ENCODE measurements around the gene GLIS1.

Gene GLIS1

GRCh38 chr1:53482441-53483153 lies 256.4 kb downstream of the GLIS1 start:
- no peak overlapping the region for H3K4me3 ChIP-seq (replicated peaks; ENCODE audit: low read depth, low read length)
- no peak for TF ChIP-seq CTCF (IDR thresholded peaks at IDR 0.05; ENCODE audit: low read depth, low read length, missing control alignments)
- DNase-seq (ENCODE audit: extremely low read depth, low read depth) = no peak

- no peak for DNase-seq (ENCODE audit: extremely low read depth, low read depth)
- TF ChIP-seq CTCF (IDR thresholded peaks at IDR 0.05; ENCODE audit: low read depth, low read length, missing control alignments) = no peak
- H3K4me3 ChIP-seq (replicated peaks; ENCODE audit: low read depth, low read length) = no peak overlapping the region
Observed at GRCh38 chr1:53481456-53481855, 257.5 kb downstream of the GLIS1 start.

GRCh38 chr1:53480678-53481077 lies 258.3 kb downstream of the GLIS1 start:
- no peak for DNase-seq (ENCODE audit: extremely low read depth, low read depth)
- TF ChIP-seq CTCF (IDR thresholded peaks at IDR 0.05; ENCODE audit: low read depth, low read length, missing control alignments) = no peak
- H3K4me3 ChIP-seq (replicated peaks; ENCODE audit: low read depth, low read length) = no peak overlapping the region

GRCh38 chr1:53478502-53478818 lies 260.5 kb downstream of the GLIS1 start:
- no peak for TF ChIP-seq CTCF (IDR thresholded peaks at IDR 0.05; ENCODE audit: low read depth, low read length, missing control alignments)
- DNase-seq (ENCODE audit: extremely low read depth, low read depth) = no peak
- H3K4me3 ChIP-seq (replicated peaks; ENCODE audit: low read depth, low read length) = no peak overlapping the region

GRCh38 chr1:53477651-53478501 lies 261.1 kb downstream of the GLIS1 start:
- no peak overlapping the region for H3K4me3 ChIP-seq (replicated peaks; ENCODE audit: low read depth, low read length)
- DNase-seq (ENCODE audit: extremely low read depth, low read depth) = no peak
- TF ChIP-seq CTCF (IDR thresholded peaks at IDR 0.05; ENCODE audit: low read depth, low read length, missing control alignments) = no peak

- no peak overlapping the region for H3K4me3 ChIP-seq (replicated peaks; ENCODE audit: low read depth, low read length)
- no peak for DNase-seq (ENCODE audit: extremely low read depth, low read depth)
- no peak for TF ChIP-seq CTCF (IDR thresholded peaks at IDR 0.05; ENCODE audit: low read depth, low read length, missing control alignments)
Observed at GRCh38 chr1:53476579-53476978, 262.4 kb downstream of the GLIS1 start.

Measured in HFF-Myc (cell line).